Activated effector memory CD4-positive, alpha-beta T cell treated with Interleukin-2 at 50 U/mL for 16 hours (primary cell): ENCODE measurements around the gene ZNF438.

Source experiments
- DNase-seq: peaks from one replicate; pipeline ENCODE4 v3.0.0-alpha.2; 2020

The ZNF438 gene

GRCh38 chr10:30873411-30873810 is 158.3 kb downstream of the ZNF438 start:
- DNase-seq = no peak

- DNase-seq = no peak
Measured at GRCh38 chr10:30870896-30871295, 160.8 kb downstream of the ZNF438 start.

GRCh38 chr10:30869566-30869965 is 162.1 kb downstream of the ZNF438 start:
- no peak for DNase-seq

GRCh38 chr10:30868611-30869010 is 163.1 kb downstream of the ZNF438 start:
- no peak for DNase-seq

- no peak for DNase-seq
Measured at GRCh38 chr10:30866896-30867295, 164.8 kb downstream of the ZNF438 start.

GRCh38 chr10:30865141-30865926 is 166.3 kb downstream of the ZNF438 start:
- no peak for DNase-seq

- DNase-seq = no peak
Measured at GRCh38 chr10:30863516-30864210, 168.0 kb downstream of the ZNF438 start.

GRCh38 chr10:30862486-30862885 is 169.2 kb downstream of the ZNF438 start:
- DNase-seq = no peak

- no peak for DNase-seq
Measured at GRCh38 chr10:30861976-30862375, 169.7 kb downstream of the ZNF438 start.

- DNase-seq = no peak
Measured at GRCh38 chr10:30861221-30861620, 170.4 kb downstream of the ZNF438 start.

- DNase-seq = no peak
Measured at GRCh38 chr10:30858499-30858898, 173.2 kb downstream of the ZNF438 start.

GRCh38 chr10:30857803-30858202 is 173.9 kb downstream of the ZNF438 start:
- no peak for DNase-seq

GRCh38 chr10:30855131-30855530 is 176.5 kb downstream of the ZNF438 start:
- no peak for DNase-seq

GRCh38 chr10:30854656-30855055 is 177.0 kb downstream of the ZNF438 start:
- DNase-seq = no peak

- no peak for DNase-seq
Measured at GRCh38 chr10:30853066-30853465, 178.6 kb downstream of the ZNF438 start.

- no peak for DNase-seq
Measured at GRCh38 chr10:30850776-30851175, 180.9 kb downstream of the ZNF438 start.

- no peak for DNase-seq
Measured at GRCh38 chr10:30849231-30850035, 182.2 kb downstream of the ZNF438 start.

- no peak for DNase-seq
Measured at GRCh38 chr10:30848396-30849032, 183.2 kb downstream of the ZNF438 start.

- no peak for DNase-seq
Measured at GRCh38 chr10:30847642-30848041, 184.0 kb downstream of the ZNF438 start.

- DNase-seq = no peak
Measured at GRCh38 chr10:30847199-30847598, 184.5 kb downstream of the ZNF438 start.

- no peak for DNase-seq
Measured at GRCh38 chr10:30846710-30847109, 185.0 kb downstream of the ZNF438 start.

- DNase-seq = no peak
Measured at GRCh38 chr10:30842894-30843293, 188.8 kb downstream of the ZNF438 start.

GRCh38 chr10:30842185-30842584 is 189.5 kb downstream of the ZNF438 start:
- DNase-seq = no peak
